HG02759 (cell line): ENCODE data around the gene PTGS1.
A peak's percentile ranks its signal among the peaks of the same experiment; 100 is the strongest.
"Not testable (repeated sequence)": the region's sequence is repeated elsewhere in the genome, so short reads cannot be mapped to it uniquely, and the experiment has no call there.

Source experiments
- ATAC-seq: cut with Tn5 transposase; IDR thresholded peaks from one replicate; pipeline ENCODE4 v1.9.1; 2021; ENCODE audit warnings: mild to moderate bottlenecking, moderate library complexity; ENCODE audit not compliant: unreplicated experiment

PTGS1 gene

GRCh38 chr9:122370869-122371755, at the start of gene PTGS1:
PTGS1 (plus strand) TSS chr9:122371024; CDS start chr9:122371085, 61 bp downstream.
- ATAC-seq, result peak; percentile 68

GRCh38 chr9:122322553-122322952, 48.3 kb upstream of the PTGS1 start:
- no peak for ATAC-seq

GRCh38 chr9:122324665-122325064, 46.2 kb upstream of the PTGS1 start:
- not testable (repeated sequence) for ATAC-seq

GRCh38 chr9:122325124-122325523, 45.7 kb upstream of the PTGS1 start:
- ATAC-seq, result no peak

GRCh38 chr9:122327175-122327574, 43.6 kb upstream of the PTGS1 start:
- ATAC-seq, result no peak

GRCh38 chr9:122329597-122329996, 41.2 kb upstream of the PTGS1 start:
- ATAC-seq, result no peak

GRCh38 chr9:122330466-122330865, 40.4 kb upstream of the PTGS1 start:
- ATAC-seq, result not testable (repeated sequence)

GRCh38 chr9:122331523-122331927, 39.3 kb upstream of the PTGS1 start:
- ATAC-seq, result no peak

- ATAC-seq, result no peak
These were observed 38.7 kb upstream of the PTGS1 start for GRCh38 chr9:122332083-122332482.

- ATAC-seq, result no peak
These were observed 38.2 kb upstream of the PTGS1 start for GRCh38 chr9:122332644-122333043.

GRCh38 chr9:122333169-122333808, 37.5 kb upstream of the PTGS1 start:
- no peak for ATAC-seq

GRCh38 chr9:122334916-122335315, 35.9 kb upstream of the PTGS1 start:
- no peak for ATAC-seq

- no peak for ATAC-seq
These were observed 34.6 kb upstream of the PTGS1 start for GRCh38 chr9:122336189-122336588.

- no peak for ATAC-seq
These were observed 33.8 kb upstream of the PTGS1 start for GRCh38 chr9:122336866-122337555.

- ATAC-seq, result no peak
These were observed 33.3 kb upstream of the PTGS1 start for GRCh38 chr9:122337556-122337929.

- no peak for ATAC-seq
These were observed 32.3 kb upstream of the PTGS1 start for GRCh38 chr9:122338536-122338935.

GRCh38 chr9:122338994-122339393, 31.8 kb upstream of the PTGS1 start:
- no peak for ATAC-seq

- ATAC-seq, result no peak
These were observed 31.2 kb upstream of the PTGS1 start for GRCh38 chr9:122339579-122339978.

- ATAC-seq, result no peak
These were observed 30.7 kb upstream of the PTGS1 start for GRCh38 chr9:122340161-122340560.

- no peak for ATAC-seq
These were observed 28.3 kb upstream of the PTGS1 start for GRCh38 chr9:122342323-122343050.
